Effector memory CD8-positive, alpha-beta T cell (primary cell): ENCODE data around the gene CHD5.

ENCODE experiments used
- ATAC-seq: fragments of 150-1000 bp; cut with Tn5 transposase; replicated peaks from 2 replicates; pipeline ENCODE4 v1.10.0; 2021; ENCODE audit warnings: mild to moderate bottlenecking, moderate library complexity
- DNase-seq, 3 experiments: peaks; one replicate each; pipeline ENCODE4 v3.0.0; 2021
- H3K27ac Mint-ChIP-seq, 2 donors: one replicate each; pipeline ENCODE4 v1.8.0; 2022; ENCODE audit warnings: mild to moderate bottlenecking in 2 of 2, mixed read lengths in 2 of 2, moderate library complexity in 2 of 2
- H3K27me3 Mint-ChIP-seq, 2 donors: one replicate each; pipeline ENCODE4 v1.8.0; 2022; ENCODE audit warnings: mixed read lengths in 2 of 2
- H3K36me3 Mint-ChIP-seq: one replicate; pipeline ENCODE4 v1.8.0; 2022; ENCODE audit warnings: mild to moderate bottlenecking, moderate library complexity, mixed read lengths; ENCODE audit not compliant: insufficient read depth
- H3K4me1 Mint-ChIP-seq, 2 donors: one replicate each; pipeline ENCODE4 v1.8.0; 2022; ENCODE audit warnings: low read depth in 2 of 2, mixed read lengths in 2 of 2
- H3K4me3 Mint-ChIP-seq, 2 donors: one replicate each; pipeline ENCODE4 v1.8.0; 2022; ENCODE audit warnings: mild to moderate bottlenecking in 2 of 2, mixed read lengths in 2 of 2, moderate library complexity in 2 of 2
- H3K9me3 Mint-ChIP-seq, 2 donors: one replicate each; pipeline ENCODE4 v1.8.0; 2022; ENCODE audit warnings: mixed read lengths in 2 of 2

Gene CHD5

GRCh38 chr1:6150006-6150938 is 29.8 kb downstream of the CHD5 start:
- ATAC-seq: no peak

GRCh38 chr1:6149597-6149996 is 30.5 kb downstream of the CHD5 start:
- H3K4me1 Mint-ChIP-seq: peaks cover 0 to 3% of the 10 kb centered on the region in 2 donors
- no peak for ATAC-seq
- no peak for DNase-seq
- H3K27ac Mint-ChIP-seq: no peak overlapping the region
- H3K4me3 Mint-ChIP-seq: no peak overlapping the region
- H3K9me3 Mint-ChIP-seq: no peaks in the 10 kb centered on the region
- no peaks in the 10 kb centered on the region for H3K36me3 Mint-ChIP-seq
- peaks cover 25 to 26% of the 10 kb centered on the region in 2 donors for H3K27me3 Mint-ChIP-seq

More at GRCh38 chr1:6150006-6150938, 29.8 kb downstream of the CHD5 start:
- no peak for DNase-seq
- peaks cover 25 to 26% of the 10 kb centered on the region in 2 donors for H3K27me3 Mint-ChIP-seq
- H3K9me3 Mint-ChIP-seq: no peaks in the 10 kb centered on the region
- no peaks in the 10 kb centered on the region for H3K36me3 Mint-ChIP-seq
- H3K4me3 Mint-ChIP-seq: no peak overlapping the region
- H3K4me1 Mint-ChIP-seq: peaks cover 0 to 5% of the 10 kb centered on the region in 2 donors
- no peak overlapping the region for H3K27ac Mint-ChIP-seq

DNA sequence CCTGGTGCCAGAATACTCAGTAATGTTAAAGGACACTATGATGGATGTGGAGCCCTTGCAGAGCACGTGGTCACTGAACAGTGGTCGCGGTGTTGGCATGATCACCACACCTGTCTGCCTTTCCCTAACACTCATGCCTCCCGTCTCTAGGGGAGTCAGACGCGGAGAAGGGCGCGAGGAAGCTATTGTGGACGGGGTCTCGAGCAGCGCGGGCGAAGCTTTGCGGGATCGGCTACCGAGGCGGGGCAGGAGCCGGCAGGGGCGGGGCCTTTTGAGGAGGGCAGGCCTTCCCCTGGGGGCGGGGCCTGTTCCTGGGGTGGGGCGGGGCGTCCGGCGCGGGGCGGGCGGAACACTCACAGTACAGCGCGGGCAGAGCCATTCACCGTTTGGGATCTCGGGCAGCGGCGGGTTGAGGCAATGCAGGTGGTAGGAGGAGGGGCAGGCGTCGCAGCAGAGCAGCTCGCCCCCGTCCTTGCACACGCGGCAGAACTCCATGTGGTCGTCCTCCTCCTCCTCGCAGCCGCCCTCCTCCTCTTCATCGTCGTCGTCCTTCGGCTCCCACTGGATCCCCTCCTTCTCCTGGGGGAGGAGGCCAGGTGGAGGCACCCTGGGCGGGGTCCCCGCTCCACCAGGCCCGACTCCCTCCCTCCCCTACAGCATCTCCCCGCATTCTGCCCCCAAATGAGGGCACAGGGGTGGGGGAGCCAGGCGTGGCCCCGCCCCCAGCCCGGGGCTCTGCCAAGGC is 31.5 kb downstream of the CHD5 start:
- peaks cover 25 to 35% of the 10 kb centered on the region in 2 donors for H3K27me3 Mint-ChIP-seq
- peak; percentile 19 to 36 (median 31) for DNase-seq
- peak overlapping the region; percentile 52 to 60 for H3K4me3 Mint-ChIP-seq
- H3K27ac Mint-ChIP-seq: no peak overlapping the region
- no peaks in the 10 kb centered on the region for H3K9me3 Mint-ChIP-seq
- peak; percentile 73 for ATAC-seq
- no peaks in the 10 kb centered on the region for H3K36me3 Mint-ChIP-seq
- peaks cover 0 to 3% of the 10 kb centered on the region in 2 donors for H3K4me1 Mint-ChIP-seq

DNA sequence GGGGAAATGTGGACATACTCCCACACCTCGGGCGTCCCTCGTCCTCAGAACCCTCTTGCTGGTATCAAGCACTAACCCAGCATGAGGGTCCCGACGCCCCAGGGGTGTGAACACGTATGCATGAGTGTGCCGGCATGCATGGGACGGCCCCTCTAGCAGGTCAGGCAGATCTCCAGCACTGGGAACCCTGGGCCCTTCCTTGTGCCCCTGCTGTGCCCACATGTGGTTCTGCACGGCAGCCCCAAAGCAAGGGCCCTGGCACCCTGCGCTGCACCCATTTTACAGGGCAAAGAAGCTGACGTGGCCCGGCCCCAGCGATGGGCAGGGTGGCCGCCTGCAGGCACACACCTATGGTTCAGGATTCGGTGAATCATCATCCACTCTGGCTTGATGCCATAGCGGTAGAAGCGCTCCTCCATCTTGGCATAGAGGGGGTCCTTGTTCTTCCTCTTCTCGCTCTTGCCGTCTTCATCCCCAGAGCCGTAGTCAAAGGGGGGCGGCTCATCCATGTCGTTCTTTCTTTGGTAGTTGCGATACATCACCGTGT is 34.2 kb downstream of the CHD5 start:
- Mint-ChIP-seq H3K9me3 (no peaks in the 10 kb centered on the region), H3K4me3 (no peak overlapping the region)
- ATAC-seq: no peak

GRCh38 chr1:6145396-6145750 is 34.7 kb downstream of the CHD5 start:
- Mint-ChIP-seq H3K4me3 (no peak overlapping the region), H3K36me3 (no peaks in the 10 kb centered on the region), H3K27me3 (peaks cover 19 to 35% of the 10 kb centered on the region in 2 donors), H3K27ac (no peak overlapping the region), H3K9me3 (no peaks in the 10 kb centered on the region), H3K4me1 (peaks cover 0 to 3% of the 10 kb centered on the region in 2 donors)
- no peak for ATAC-seq
- DNase-seq: no peak

More for the DNA sequence above, 34.2 kb downstream of the CHD5 start:
- Mint-ChIP-seq H3K27me3 (peaks cover 19 to 35% of the 10 kb centered on the region in 2 donors), H3K36me3 (no peaks in the 10 kb centered on the region), H3K4me1 (peaks cover 0 to 3% of the 10 kb centered on the region in 2 donors), H3K27ac (no peak overlapping the region)
- DNase-seq: no peak

DNA sequence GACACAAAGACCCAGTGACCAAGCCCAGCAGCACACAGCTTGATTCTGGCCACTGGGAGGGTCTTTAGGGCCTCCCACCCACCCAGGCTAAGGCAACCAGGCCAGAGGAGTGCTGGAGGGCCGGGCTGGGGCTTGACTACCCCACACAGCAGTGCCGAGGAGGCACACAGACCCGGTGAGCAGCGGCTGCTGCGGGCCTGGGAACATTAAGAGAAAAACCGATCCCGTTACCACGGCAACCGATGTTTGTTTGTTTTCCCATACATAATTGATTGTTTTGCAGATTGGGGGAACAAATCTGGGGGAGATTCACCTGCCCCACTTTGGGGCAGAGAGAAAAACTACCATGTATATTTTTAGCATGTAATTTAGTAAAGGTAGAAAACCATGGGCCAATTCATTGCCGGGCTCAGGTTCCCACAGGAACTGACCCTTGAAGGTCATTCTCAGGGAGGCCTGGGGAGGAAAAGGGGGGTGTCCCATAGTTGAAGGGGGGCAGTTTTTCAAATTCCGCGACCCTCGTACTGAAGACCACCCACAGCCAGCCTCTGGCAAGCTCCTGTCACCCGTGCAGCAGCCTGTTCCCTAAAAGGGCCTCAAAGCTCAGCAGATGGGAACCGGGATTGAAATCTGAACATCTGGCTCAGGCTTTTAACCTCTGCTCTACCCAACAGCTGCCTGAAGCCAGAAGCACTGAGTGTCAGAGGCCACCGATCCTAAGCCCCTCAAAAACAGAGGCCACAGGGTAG is 35.3 kb downstream of the CHD5 start:
- DNase-seq: no peak
- H3K9me3 Mint-ChIP-seq: no peaks in the 10 kb centered on the region
- no peak overlapping the region for H3K27ac Mint-ChIP-seq
- H3K36me3 Mint-ChIP-seq: no peaks in the 10 kb centered on the region
- no peak for ATAC-seq
- peaks cover 19 to 35% of the 10 kb centered on the region in 2 donors for H3K27me3 Mint-ChIP-seq
- H3K4me1 Mint-ChIP-seq: peaks cover 0 to 3% of the 10 kb centered on the region in 2 donors
- no peak overlapping the region for H3K4me3 Mint-ChIP-seq

DNA sequence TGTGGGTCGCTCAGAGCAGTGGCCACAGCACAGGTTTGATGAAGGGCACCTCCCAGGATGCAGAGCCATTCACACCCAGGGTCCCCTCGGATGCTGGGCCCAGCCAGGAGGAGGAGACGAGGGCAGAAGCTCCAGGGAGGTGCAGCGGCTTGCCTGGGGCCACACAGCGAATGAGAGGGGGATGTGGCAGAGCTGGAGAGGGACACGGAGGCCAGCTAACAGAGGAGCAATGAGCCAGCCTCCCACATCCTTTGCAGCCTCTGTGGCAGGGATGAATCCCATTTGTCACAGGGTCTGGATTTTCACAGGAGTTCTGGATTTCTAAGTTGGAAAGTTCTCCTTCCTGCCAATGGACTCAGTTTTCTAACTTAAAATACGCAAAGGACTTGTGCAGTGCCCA is 35.9 kb downstream of the CHD5 start:
- Mint-ChIP-seq H3K4me1 (peaks cover 0 to 3% of the 10 kb centered on the region in 2 donors), H3K9me3 (no peaks in the 10 kb centered on the region), H3K27me3 (peaks cover 19 to 35% of the 10 kb centered on the region in 2 donors), H3K4me3 (no peak overlapping the region), H3K36me3 (no peaks in the 10 kb centered on the region), H3K27ac (no peak overlapping the region)
- DNase-seq (no peak), ATAC-seq (no peak)

- Mint-ChIP-seq H3K4me1 (peaks cover 0 to 2% of the 10 kb centered on the region in 2 donors), H3K27ac (peak overlapping the region in 1 of 2 donors; percentile 85), H3K27me3 (peaks cover 17 to 34% of the 10 kb centered on the region in 2 donors), H3K9me3 (no peaks in the 10 kb centered on the region), H3K4me3 (no peak overlapping the region), H3K36me3 (no peaks in the 10 kb centered on the region)
- DNase-seq: no peak
- no peak for ATAC-seq
These were observed 36.7 kb downstream of the CHD5 start for GRCh38 chr1:6143395-6143794.

DNA sequence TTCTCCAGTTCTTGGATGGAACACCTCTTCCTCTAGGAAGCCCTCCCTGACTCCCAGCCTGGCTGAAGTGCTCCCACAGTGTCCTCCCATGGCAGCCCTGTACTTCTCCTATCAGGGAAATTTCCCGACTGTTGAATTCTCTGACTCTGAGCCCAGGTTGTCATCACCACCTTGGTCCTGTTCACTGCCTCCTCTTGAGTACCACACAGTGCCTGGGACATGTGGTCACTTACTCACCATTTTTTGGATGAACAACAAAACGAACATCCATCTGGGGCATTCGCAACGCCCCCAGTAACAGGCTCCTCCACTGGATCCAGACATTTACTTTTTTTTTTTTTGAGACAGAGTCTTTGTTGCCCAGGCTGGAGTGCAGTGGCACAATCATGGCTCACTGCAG is 37.4 kb downstream of the CHD5 start:
- Mint-ChIP-seq H3K36me3 (no peaks in the 10 kb centered on the region), H3K27ac (peak overlapping the region in 1 of 2 donors; percentile 85), H3K4me1 (no peaks in the 10 kb centered on the region), H3K9me3 (no peaks in the 10 kb centered on the region), H3K4me3 (no peak overlapping the region), H3K27me3 (peaks cover 10 to 28% of the 10 kb centered on the region in 2 donors)
- no peak for ATAC-seq
- DNase-seq: no peak

DNA sequence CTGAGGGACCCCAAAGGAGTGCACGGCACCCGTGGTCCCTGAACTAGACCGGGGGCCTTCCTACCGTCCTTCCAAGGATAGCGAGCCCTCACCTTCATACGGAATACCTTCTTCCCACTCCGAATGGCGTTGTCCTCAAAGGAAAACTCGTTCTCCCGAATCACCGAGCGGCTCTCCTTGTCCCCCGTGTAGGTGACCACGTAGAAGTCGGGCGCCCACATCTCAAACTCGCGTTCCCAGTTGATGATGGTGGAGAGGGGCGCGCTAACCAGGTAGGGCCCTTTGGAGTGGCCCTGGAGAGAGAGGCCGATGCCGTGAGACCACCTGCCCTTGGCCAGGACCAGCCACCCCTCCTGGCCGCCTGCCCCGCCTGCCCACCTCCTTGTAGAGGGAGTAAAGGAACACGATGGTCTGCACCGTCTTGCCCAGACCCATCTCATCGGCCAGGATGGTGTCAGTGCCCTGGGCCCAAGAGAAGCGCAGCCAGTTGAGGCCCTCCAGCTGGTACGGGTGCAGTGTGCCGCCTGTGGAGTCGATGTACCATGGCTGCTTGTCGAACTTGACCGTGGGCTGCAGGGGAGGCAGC is 38.0 kb downstream of the CHD5 start:
- Mint-ChIP-seq H3K9me3 (no peaks in the 10 kb centered on the region), H3K27me3 (peaks cover 10 to 31% of the 10 kb centered on the region in 2 donors), H3K36me3 (no peaks in the 10 kb centered on the region), H3K4me1 (no peaks in the 10 kb centered on the region), H3K4me3 (no peak overlapping the region), H3K27ac (peak overlapping the region in 1 of 2 donors; percentile 85)
- no peak for ATAC-seq
- no peak for DNase-seq

DNA sequence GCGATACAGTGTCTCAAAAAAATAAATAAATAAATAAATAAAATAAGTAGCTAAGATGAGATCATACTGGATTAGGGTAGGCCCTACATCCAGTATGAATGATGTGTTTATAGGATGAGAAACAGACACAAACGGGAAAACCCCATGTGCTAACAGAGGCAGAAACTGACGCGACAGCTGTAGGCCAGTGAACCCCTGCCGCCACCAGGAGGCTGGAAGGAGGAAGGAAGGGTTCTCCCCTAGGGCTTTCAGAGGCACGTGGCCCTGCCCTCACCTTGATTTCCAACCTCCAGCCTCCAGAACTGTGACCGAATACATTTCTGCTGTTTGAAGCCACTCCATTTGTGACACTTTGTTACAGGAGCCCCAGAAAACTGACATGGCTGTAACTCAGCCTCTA is 38.5 kb downstream of the CHD5 start:
- no peaks in the 10 kb centered on the region for H3K36me3 Mint-ChIP-seq
- no peak for ATAC-seq
- H3K9me3 Mint-ChIP-seq: no peaks in the 10 kb centered on the region
- DNase-seq: no peak
- peaks cover 7 to 32% of the 10 kb centered on the region in 2 donors for H3K27me3 Mint-ChIP-seq
- H3K27ac Mint-ChIP-seq: no peak overlapping the region
- H3K4me3 Mint-ChIP-seq: no peak overlapping the region
- no peaks in the 10 kb centered on the region for H3K4me1 Mint-ChIP-seq

GRCh38 chr1:6140413-6140812 is 39.7 kb downstream of the CHD5 start:
- H3K27me3 Mint-ChIP-seq: peaks cover 0 to 32% of the 10 kb centered on the region in 2 donors
- no peak overlapping the region for H3K4me3 Mint-ChIP-seq
- no peaks in the 10 kb centered on the region for H3K4me1 Mint-ChIP-seq
- no peaks in the 10 kb centered on the region for H3K9me3 Mint-ChIP-seq
- no peak overlapping the region for H3K27ac Mint-ChIP-seq
- DNase-seq (no peak), ATAC-seq (no peak)
- no peaks in the 10 kb centered on the region for H3K36me3 Mint-ChIP-seq

GRCh38 chr1:6137758-6138157 is 42.4 kb downstream of the CHD5 start:
- DNase-seq (no peak), ATAC-seq (no peak)
- H3K9me3 Mint-ChIP-seq: no peaks in the 10 kb centered on the region
- no peak overlapping the region for H3K4me3 Mint-ChIP-seq
- no peaks in the 10 kb centered on the region for H3K4me1 Mint-ChIP-seq
- peaks cover 9 to 45% of the 10 kb centered on the region in 2 donors for H3K27me3 Mint-ChIP-seq
- H3K27ac Mint-ChIP-seq: no peak overlapping the region
- H3K36me3 Mint-ChIP-seq: no peaks in the 10 kb centered on the region
